HepG2 (cell line): Measurements from ENCODE around the gene PRR11. TPM values are rescaled to one million over a fixed set of nuclear protein-coding genes. Genes with fewer than 3 reads are reported as not detected.

Experiments
- ATAC-seq: fragments of 200-7000 bp; cut with Tn5 transposase; 3 replicates; pipeline ENCODE4 v1.9.1; 2020; ENCODE audit warnings: mild to moderate bottlenecking, moderate library complexity
- BruUV-seq: library from RNA; stranded (reverse); fragments of 400-500 nt; replicated peaks from 2 replicates; lab custom pipeline; 2021; lab: Mats Ljungman, UMichigan
- CTCF ChIA-PET: fragments of 300-600 bp; formaldehyde crosslinking; extraction: SDS; loops from one replicate; lab custom pipeline; 2021; ENCODE audit warnings: low total read pairs, inconsistent platforms, low intra/inter-chr PET ratio; lab: Yijun Ruan, JAX
- POLR2A ChIA-PET: fragments of 350-600 bp; sonication (Branson Sonifier 250); formaldehyde crosslinking; loops from one replicate; lab custom pipeline; 2020; ENCODE audit warnings: antibody characterized with exemption, inconsistent platforms; lab: Yijun Ruan, JAX
- DNase-seq: peaks from one replicate; pipeline ENCODE4 v3.0.0-alpha.2; 2015; ENCODE audit warnings: low spot score
- FAIRE-seq: peaks from 3 replicates; lab custom pipeline; 2011; peaks lifted over from hg19 to GRCh38; lab: Jason Lieb, UNC
- H2AFZ ChIP-seq: one replicate; pipeline ENCODE4 v1.6.1; 2011; ENCODE audit warnings: low read length, inconsistent platforms
- H3K27ac ChIP-seq: fragments of 300-600 bp; 3 replicates; pipeline ENCODE4 v1.8.0; 2011; ENCODE audit warnings: mixed run types, mild to moderate bottlenecking, mixed read lengths, low read length, inconsistent platforms; ENCODE audit not compliant: insufficient read depth; ENCODE audit errors: extremely low read length
- H3K27me3 ChIP-seq, 2 experiments: fragments of 200-600 bp in 1 of 2; 2 replicates in 1 of 2; 3 replicates in 1 of 2; pipeline versions ENCODE4 v1.6.0 to v1.8.0; 2011; ENCODE audit warnings: low read length in 2 of 2, mild to moderate bottlenecking in 2 of 2, moderate library complexity in 2 of 2, inconsistent platforms in 1 of 2; ENCODE audit not compliant: insufficient read depth in 2 of 2, control insufficient read depth in 1 of 2
- H3K36me3 ChIP-seq, 2 experiments: fragments of 200-600 bp in 1 of 2; replicated peaks in 1 of 2; 2 replicates in 1 of 2; 3 replicates in 1 of 2; pipeline versions ENCODE4 v1.5.1 to v1.8.0; 2011; ENCODE audit warnings: low read length in 2 of 2, inconsistent platforms in 1 of 2; ENCODE audit not compliant: insufficient read depth in 2 of 2, control insufficient read depth in 1 of 2
- H3K4me1 ChIP-seq: 2 replicates; pipeline ENCODE4 v1.5.1; 2012; ENCODE audit warnings: low read length, inconsistent platforms; ENCODE audit not compliant: insufficient read depth
- H3K4me2 ChIP-seq: 2 replicates; pipeline ENCODE4 v1.6.0; 2011; ENCODE audit warnings: low read depth, low read length, inconsistent platforms
- H3K4me3 ChIP-seq, 3 experiments: fragments of 200-600 bp in 1 of 3; sonication (generic), shearing (Covaris generic) in 1 of 3; replicated peaks in 1 of 3; 2 replicates each; pipeline ENCODE4 v1.5.1; 2011 to 2016; ENCODE audit warnings: low read length in 3 of 3, inconsistent platforms in 2 of 3, low read depth in 2 of 3, mild to moderate bottlenecking in 2 of 3, control low read depth in 1 of 3, mixed read lengths in 1 of 3; ENCODE audit not compliant: insufficient read depth in 1 of 3
- H3K79me2 ChIP-seq: one replicate; pipeline ENCODE4 v1.6.1; 2011; ENCODE audit warnings: low read length, inconsistent platforms; ENCODE audit not compliant: insufficient read depth
- H3K9ac ChIP-seq: 2 replicates; pipeline ENCODE4 v1.6.0; 2011; ENCODE audit warnings: mild to moderate bottlenecking, low read depth, low read length, inconsistent platforms; ENCODE audit not compliant: insufficient read depth
- H3K9me3 ChIP-seq: 2 replicates; pipeline ENCODE4 v1.5.1; 2012; ENCODE audit warnings: mild to moderate bottlenecking, low read length
- H4K20me1 ChIP-seq: 2 replicates; pipeline ENCODE4 v1.6.0; 2011; ENCODE audit warnings: inconsistent platforms, mild to moderate bottlenecking, low read length, moderate library complexity; ENCODE audit not compliant: insufficient read depth
- BHLHE40 ChIP-seq: IDR thresholded peaks from 2 replicates; pipeline ENCODE4 v1.6.1; 2011; ENCODE audit warnings: low read length, improper control_type of control experiment
- FOSL2 ChIP-seq: sonication (generic); formaldehyde crosslinking; IDR thresholded peaks from 2 replicates; pipeline ENCODE4 v1.4.0; 2020; ENCODE audit warnings: missing genetic modification reagents
- GMEB2 ChIP-seq: IDR thresholded peaks from 2 replicates; pipeline ENCODE4 v1.6.1; 2016; ENCODE audit warnings: missing biosample characterization, missing genetic modification reagents, low read depth
- KLF13 ChIP-seq: sonication (generic); formaldehyde crosslinking; IDR thresholded peaks from 2 replicates; pipeline ENCODE4 v1.4.0; 2020; ENCODE audit warnings: mild to moderate bottlenecking, missing genetic modification reagents
- PCBP2 ChIP-seq: fragments of 200-400 bp; formaldehyde crosslinking; optimal IDR thresholded peaks from 2 replicates; pipeline ENCODE3; 2018; ENCODE audit warnings: low read length, low read depth; ENCODE audit not compliant: poor library complexity, severe bottlenecking
- PHB2 ChIP-seq: fragments of 450-650 bp; IDR thresholded peaks from 2 replicates; pipeline ENCODE4 v1.6.1; 2018; ENCODE audit not compliant: partially characterized antibody
- TBP ChIP-seq: sonication (generic); formaldehyde crosslinking; IDR thresholded peaks from 2 replicates; pipeline ENCODE4 v1.5.0; 2020; ENCODE audit warnings: missing genetic modification reagents
- ZBTB2 ChIP-seq: sonication (generic); formaldehyde crosslinking; IDR thresholded peaks from 2 replicates; pipeline ENCODE4 v1.8.0; 2022; ENCODE audit warnings: low read depth, missing genetic modification reagents
- ZMAT3 ChIP-seq: sonication (generic); formaldehyde crosslinking; conservative IDR thresholded peaks from 2 replicates; pipeline ENCODE4 v1.7.0; 2021; ENCODE audit warnings: missing genetic modification reagents
- ZMYM2 ChIP-seq: sonication (generic); formaldehyde crosslinking; IDR thresholded peaks from 2 replicates; pipeline ENCODE4 v1.8.0; 2022; ENCODE audit warnings: mild to moderate bottlenecking, missing genetic modification reagents
- ZNF296 ChIP-seq: sonication (generic); formaldehyde crosslinking; conservative IDR thresholded peaks from 2 replicates; pipeline ENCODE4 v1.5.0; 2020; ENCODE audit warnings: mild to moderate bottlenecking, missing genetic modification reagents
- ZNF335 ChIP-seq: sonication (generic); formaldehyde crosslinking; IDR thresholded peaks from 2 replicates; pipeline ENCODE4 v1.4.0; 2020; ENCODE audit warnings: missing genetic modification reagents
- ZNF644 ChIP-seq: IDR thresholded peaks from 2 replicates; pipeline ENCODE4 v1.6.1; 2016; ENCODE audit warnings: low read depth
- ZNF792 ChIP-seq: IDR thresholded peaks from 2 replicates; pipeline ENCODE4 v1.6.1; 2016
- WGBS: methylation state at CpG from one replicate; pipeline ENCODE4 v1.1.6; 2017; ENCODE audit warnings: low lambda C conversion rate; 5-methylcytosine and 5-hydroxymethylcytosine counted together
- in situ Hi-C: cut with HindIII; loops from 2 replicates; pipeline ENCODE4 v1.10.0; 2017; ENCODE audit warnings: low pct_unique_long_range_greater_than_20kb; ENCODE audit not compliant: extremely low pct_ligation_motif_present
- intact Hi-C: fragments of 100-400 bp; cut with micrococcal nuclease; formaldehyde crosslinking; loops from one replicate; pipeline ENCODE4 v1.10.0; 2022; ENCODE audit not compliant: unreplicated experiment
- polyA plus RNA-seq, 8 experiments: library from polyadenylated mRNA; depleted of rRNA in 3 of 8; stranded (reverse) in 7 of 8; unstranded in 1 of 8; fragments of >200 nt; fragmentation: Illumina TruSeq in 4 of 8; extraction: Trizol in 4 of 8; gene quantifications; 2 replicates each; pipeline versions ENCODE4 v1.2.1 to v1.2.3, GENCODE V29; 2011 to 2016; ENCODE audit warnings: low read depth in 4 of 8, missing spikeins in 1 of 8, mixed read lengths in 1 of 8; ENCODE audit not compliant: insufficient read depth in 1 of 8
- total RNA-seq, 5 experiments: library from RNA; depleted of rRNA; stranded (reverse); fragments of >200 nt; fragmentation: Illumina TruSeq; extraction: Trizol; gene quantifications; 2 replicates each; pipeline ENCODE4 v1.2.3, GENCODE V29; 2016; ENCODE audit warnings: low read depth in 1 of 5
- TF ChIP-seq, protein P1 (sequence below): sonication (generic); formaldehyde crosslinking; IDR thresholded peaks from 2 replicates; pipeline ENCODE4 v1.8.1; 2023; ENCODE audit warnings: mild to moderate bottlenecking, missing genetic modification reagents

The PRR11 gene
- total and polyA plus RNA-seq, 2 of the 13 experiments (the other 11 are each of a cell fraction or from before 2014, with no cell fraction given): 35.7 to 39.2 TPM

DNA sequence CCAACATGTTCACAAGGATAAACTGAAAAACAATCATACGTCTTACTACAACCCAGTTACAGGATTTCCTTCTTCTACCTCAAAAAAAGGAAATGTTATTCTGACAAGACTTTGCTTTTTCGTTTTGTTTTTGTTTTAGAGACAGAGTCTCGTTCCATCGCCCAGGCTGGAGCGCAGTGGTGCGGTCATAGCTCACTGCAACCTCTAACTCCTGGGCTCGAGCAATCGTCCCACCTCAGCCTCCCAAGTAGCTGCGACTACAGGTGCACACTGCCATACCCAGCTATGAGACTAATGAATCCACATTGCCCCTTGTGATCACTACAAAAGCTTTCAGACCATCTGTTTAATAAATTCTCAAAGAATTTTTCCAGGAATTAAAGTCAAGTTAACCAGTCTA, 40.1 kb upstream of the PRR11 start:
- no peaks in the 10 kb centered on the region for H3K9me3 ChIP-seq
- H3K4me3 ChIP-seq: no peak overlapping the region
- intact Hi-C loops (no loop called here), in situ Hi-C loops (no loop called here)
- ATAC-seq (no peak), DNase-seq (no peak), FAIRE-seq (no peak)
- H3K79me2 ChIP-seq: peaks cover 3% of the 10 kb centered on the region
- BruUV-seq: no TSS peak
- H3K27me3 ChIP-seq: no peaks in the 10 kb centered on the region
- H3K27ac ChIP-seq: no peak overlapping the region
- peaks cover 7 to 34% of the 10 kb centered on the region in 2 experiments for H3K36me3 ChIP-seq
- no peak for TF ChIP-seq ZNF296
- TF ChIP-seq ZNF335 (CRISPR knock-in tag): no peak
- no peak for TF ChIP-seq ZNF644 (CRISPR knock-in tag)
- TF ChIP-seq ZBTB2: no peak
- TF ChIP-seq PHB2: no peak
- no peak for TF ChIP-seq KLF13
- no peak for TF ChIP-seq ZNF792
- TF ChIP-seq BHLHE40: no peak
- no peak for TF ChIP-seq ZMAT3 (CRISPR knock-in tag)
- no peak for TF ChIP-seq GMEB2
- no peak for TF ChIP-seq PCBP2
- TF ChIP-seq, protein P1, sequence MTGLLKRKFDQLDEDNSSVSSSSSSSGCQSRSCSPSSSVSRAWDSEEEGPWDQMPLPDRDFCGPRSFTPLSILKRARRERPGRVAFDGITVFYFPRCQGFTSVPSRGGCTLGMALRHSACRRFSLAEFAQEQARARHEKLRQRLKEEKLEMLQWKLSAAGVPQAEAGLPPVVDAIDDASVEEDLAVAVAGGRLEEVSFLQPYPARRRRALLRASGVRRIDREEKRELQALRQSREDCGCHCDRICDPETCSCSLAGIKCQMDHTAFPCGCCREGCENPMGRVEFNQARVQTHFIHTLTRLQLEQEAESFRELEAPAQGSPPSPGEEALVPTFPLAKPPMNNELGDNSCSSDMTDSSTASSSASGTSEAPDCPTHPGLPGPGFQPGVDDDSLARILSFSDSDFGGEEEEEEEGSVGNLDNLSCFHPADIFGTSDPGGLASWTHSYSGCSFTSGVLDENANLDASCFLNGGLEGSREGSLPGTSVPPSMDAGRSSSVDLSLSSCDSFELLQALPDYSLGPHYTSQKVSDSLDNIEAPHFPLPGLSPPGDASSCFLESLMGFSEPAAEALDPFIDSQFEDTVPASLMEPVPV (CRISPR knock-in tag): no peak
- TF ChIP-seq ZMYM2 (CRISPR knock-in tag): no peak
- TF ChIP-seq FOSL2 (CRISPR knock-in tag): no peak
- TF ChIP-seq TBP (CRISPR knock-in tag): no peak
- ChIA-PET POLR2A (no interaction called here), CTCF (no interaction called here)
- H3K4me1 ChIP-seq: no peaks in the 10 kb centered on the region
- WGBS: over 99% methylated on average over 9 of the region's 9 CpGs
- no peaks in the 10 kb centered on the region for H4K20me1 ChIP-seq
- no peak overlapping the region for H3K4me2 ChIP-seq
- H3K9ac ChIP-seq: no peak overlapping the region
- H2AFZ ChIP-seq: no peak overlapping the region
